ENCODE results near the gene PARD6A. TPM values are rescaled to one million over a fixed set of nuclear protein-coding genes. Genes with fewer than 3 reads are reported as not detected.

Gene PARD6A
- total and polyA plus RNA-seq, 2 experiments from 2014 or later = 1.1 to 1.8 TPM

DNA sequence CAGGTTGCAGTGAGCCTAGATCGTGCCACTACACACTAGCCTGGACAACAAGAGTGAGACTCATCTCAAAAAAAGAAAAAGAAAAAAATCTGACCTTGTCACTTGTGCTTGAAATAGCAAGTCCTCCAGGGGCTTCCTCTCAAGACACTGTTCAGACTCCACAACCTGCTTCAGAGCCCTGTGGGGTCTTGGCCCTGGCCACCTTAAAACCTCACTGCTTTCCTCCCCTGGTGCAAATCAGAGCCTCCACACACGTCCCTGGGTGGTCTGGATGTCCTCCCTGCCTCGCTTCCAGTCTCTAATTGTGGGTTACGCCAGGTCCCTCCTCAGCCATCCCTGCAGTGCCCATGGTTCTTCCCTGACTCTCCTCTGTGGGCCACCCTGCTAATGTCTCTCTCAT is 5.4 kb upstream of the PARD6A start:
- Histone ChIP-seq H3K27me3 (peaks cover 41% of the 10 kb centered on the region), H2AFZ (no peak overlapping the region), H3K4me2 (no peak overlapping the region), H3K9me3 (ENCODE audit: low read depth) (no peaks in the 10 kb centered on the region), H3K79me2 (peaks cover 7% of the 10 kb centered on the region), H3K9me2 (replicated peaks; ENCODE audit: insufficient read depth) (no peaks in the 10 kb centered on the region), H3K4me3 (no peak overlapping the region), H3K27ac (no peak overlapping the region), H4K20me1 (ENCODE audit: insufficient read depth, poor library complexity, severe bottlenecking) (no peaks in the 10 kb centered on the region), H3K36me3 (replicated peaks; ENCODE audit: insufficient read depth, low read depth) (no peaks in the 10 kb centered on the region), H3K4me1 (ENCODE audit: insufficient read depth) (peaks cover 11% of the 10 kb centered on the region)
- WGBS (ENCODE audit: low lambda C conversion rate, missing lambda C conversion rate) = 88% methylated on average over 4 of the region's 4 CpGs
- TF ChIP-seq EZH2 (IDR thresholded peaks at IDR 0.05; ENCODE audit: borderline replicate concordance) (no peak), EZH2phosphoT487 (IDR thresholded peaks at IDR 0.05; ENCODE audit: low read depth, severe bottlenecking, unreplicated experiment) (no peak)
- TF ChIP-seq, protein P1, sequence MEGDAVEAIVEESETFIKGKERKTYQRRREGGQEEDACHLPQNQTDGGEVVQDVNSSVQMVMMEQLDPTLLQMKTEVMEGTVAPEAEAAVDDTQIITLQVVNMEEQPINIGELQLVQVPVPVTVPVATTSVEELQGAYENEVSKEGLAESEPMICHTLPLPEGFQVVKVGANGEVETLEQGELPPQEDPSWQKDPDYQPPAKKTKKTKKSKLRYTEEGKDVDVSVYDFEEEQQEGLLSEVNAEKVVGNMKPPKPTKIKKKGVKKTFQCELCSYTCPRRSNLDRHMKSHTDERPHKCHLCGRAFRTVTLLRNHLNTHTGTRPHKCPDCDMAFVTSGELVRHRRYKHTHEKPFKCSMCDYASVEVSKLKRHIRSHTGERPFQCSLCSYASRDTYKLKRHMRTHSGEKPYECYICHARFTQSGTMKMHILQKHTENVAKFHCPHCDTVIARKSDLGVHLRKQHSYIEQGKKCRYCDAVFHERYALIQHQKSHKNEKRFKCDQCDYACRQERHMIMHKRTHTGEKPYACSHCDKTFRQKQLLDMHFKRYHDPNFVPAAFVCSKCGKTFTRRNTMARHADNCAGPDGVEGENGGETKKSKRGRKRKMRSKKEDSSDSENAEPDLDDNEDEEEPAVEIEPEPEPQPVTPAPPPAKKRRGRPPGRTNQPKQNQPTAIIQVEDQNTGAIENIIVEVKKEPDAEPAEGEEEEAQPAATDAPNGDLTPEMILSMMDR (IDR thresholded peaks at IDR 0.05; ENCODE audit: poor library complexity) = no peak
- DNase-seq (ENCODE audit: low spot score) = no peak

DNA sequence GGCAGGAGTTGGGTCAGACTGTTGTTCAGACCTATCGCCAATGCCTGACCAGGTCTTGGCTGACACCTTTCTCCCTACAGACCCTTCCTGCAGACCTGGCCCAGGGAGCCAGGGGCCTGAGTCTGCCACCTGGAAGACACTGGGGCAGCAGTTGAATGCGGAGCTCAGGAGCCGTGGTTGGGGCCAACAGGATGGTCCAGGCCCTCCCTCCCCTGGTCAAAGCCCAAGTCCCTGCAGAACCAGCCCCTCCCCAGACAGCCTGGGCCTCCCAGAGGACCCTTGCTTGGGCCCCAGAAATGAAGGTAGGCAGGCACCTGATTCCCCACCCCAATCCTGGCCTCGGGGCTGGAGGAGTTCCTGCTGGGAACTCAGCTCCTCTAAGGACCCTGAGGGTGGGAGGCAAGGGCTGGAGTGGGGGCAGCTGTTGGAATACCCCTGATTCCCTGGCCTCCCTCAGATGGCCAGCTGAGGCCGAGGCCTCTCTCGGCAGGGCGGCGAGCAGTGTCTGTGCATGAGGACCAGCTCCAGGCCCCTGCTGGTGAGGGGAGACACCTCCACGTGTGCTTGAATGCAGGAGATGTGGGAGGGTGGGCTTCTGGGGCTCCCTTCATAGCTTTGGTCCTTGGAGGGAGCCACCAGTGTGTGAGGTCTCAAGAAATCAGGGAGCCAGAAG is 4.3 kb upstream of the PARD6A start:
- no peaks in the 10 kb centered on the region for H3K36me3 ChIP-seq (replicated peaks; ENCODE audit: insufficient read depth, low read depth)
- H3K9me3 ChIP-seq (ENCODE audit: low read depth) = no peaks in the 10 kb centered on the region
- H3K4me2 ChIP-seq = no peak overlapping the region
- H3K27ac ChIP-seq = no peak overlapping the region
- H3K9me2 ChIP-seq (replicated peaks; ENCODE audit: insufficient read depth) = no peaks in the 10 kb centered on the region
- H2AFZ ChIP-seq = no peak overlapping the region
- no peak overlapping the region for H3K4me3 ChIP-seq
- DNase-seq (ENCODE audit: low spot score) = no peak
- H3K79me2 ChIP-seq = peaks cover 7% of the 10 kb centered on the region
- peaks cover 11% of the 10 kb centered on the region for H3K4me1 ChIP-seq (ENCODE audit: insufficient read depth)
- no peaks in the 10 kb centered on the region for H4K20me1 ChIP-seq (ENCODE audit: insufficient read depth, poor library complexity, severe bottlenecking)
- H3K27me3 ChIP-seq = peaks cover 30% of the 10 kb centered on the region
- whole genome bisulfite sequencing (ENCODE audit: low lambda C conversion rate, missing lambda C conversion rate) = 91% methylated on average over 9 of the region's 9 CpGs
- TF ChIP-seq, protein P1 (IDR thresholded peaks at IDR 0.05; ENCODE audit: poor library complexity) = no peak
- no peak for TF ChIP-seq EZH2 (IDR thresholded peaks at IDR 0.05; ENCODE audit: borderline replicate concordance)
- no peak for TF ChIP-seq EZH2phosphoT487 (IDR thresholded peaks at IDR 0.05; ENCODE audit: low read depth, severe bottlenecking, unreplicated experiment)

DNA sequence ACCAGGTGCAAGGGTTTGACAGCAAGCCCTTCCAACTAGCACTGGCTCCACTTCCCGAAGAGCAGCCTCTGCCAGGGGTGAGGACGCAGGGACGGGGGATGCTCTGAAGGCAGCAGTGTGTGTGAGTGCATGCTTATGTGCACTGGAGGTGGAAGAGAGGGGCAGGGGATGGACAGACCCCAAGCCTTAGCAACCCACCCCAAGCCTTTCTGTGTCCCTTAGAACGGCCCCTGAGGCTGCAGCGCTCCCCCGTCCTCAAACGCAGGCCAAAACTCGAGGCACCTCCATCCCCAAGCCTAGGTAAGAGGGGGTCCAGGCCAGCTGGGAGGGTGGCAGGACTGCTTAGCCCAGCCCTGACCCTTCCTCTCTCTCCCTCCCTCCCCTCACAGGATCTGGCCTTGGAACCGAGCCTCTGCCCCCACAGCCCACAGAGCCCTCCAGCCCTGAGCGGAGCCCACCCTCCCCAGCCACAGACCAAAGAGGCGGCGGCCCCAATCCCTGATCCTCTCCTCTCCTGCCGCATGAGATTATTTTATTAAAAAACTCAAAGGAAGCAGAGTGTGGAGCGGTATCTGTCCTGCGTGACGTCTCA is 3.6 kb upstream of the PARD6A start:
- H3K4me3 ChIP-seq = no peak overlapping the region
- no peak overlapping the region for H3K27ac ChIP-seq
- H3K4me2 ChIP-seq = no peak overlapping the region
- H3K27me3 ChIP-seq = peaks cover 23% of the 10 kb centered on the region
- TF ChIP-seq EZH2phosphoT487 (IDR thresholded peaks at IDR 0.05; ENCODE audit: low read depth, severe bottlenecking, unreplicated experiment) (no peak), EZH2 (IDR thresholded peaks at IDR 0.05; ENCODE audit: borderline replicate concordance) (no peak)
- TF ChIP-seq, protein P1 (IDR thresholded peaks at IDR 0.05; ENCODE audit: poor library complexity) = no peak
- peaks cover 7% of the 10 kb centered on the region for H3K79me2 ChIP-seq
- peaks cover 11% of the 10 kb centered on the region for H3K4me1 ChIP-seq (ENCODE audit: insufficient read depth)
- H2AFZ ChIP-seq = no peak overlapping the region
- WGBS (ENCODE audit: low lambda C conversion rate, missing lambda C conversion rate) = 97% methylated on average over 16 of the region's 16 CpGs
- no peaks in the 10 kb centered on the region for H3K36me3 ChIP-seq (replicated peaks; ENCODE audit: insufficient read depth, low read depth)
- DNase-seq (ENCODE audit: low spot score) = no peak
- no peaks in the 10 kb centered on the region for H3K9me2 ChIP-seq (replicated peaks; ENCODE audit: insufficient read depth)
- H3K9me3 ChIP-seq (ENCODE audit: low read depth) = no peaks in the 10 kb centered on the region
- no peaks in the 10 kb centered on the region for H4K20me1 ChIP-seq (ENCODE audit: insufficient read depth, poor library complexity, severe bottlenecking)
